ENCODE data around the gene F13A1. TPM values are rescaled to one million over a fixed set of nuclear protein-coding genes. Genes with fewer than 3 reads are reported as not detected.

The F13A1 gene
- total RNA-seq, 1 donor from 2014 or later, result 160 TPM

DNA sequence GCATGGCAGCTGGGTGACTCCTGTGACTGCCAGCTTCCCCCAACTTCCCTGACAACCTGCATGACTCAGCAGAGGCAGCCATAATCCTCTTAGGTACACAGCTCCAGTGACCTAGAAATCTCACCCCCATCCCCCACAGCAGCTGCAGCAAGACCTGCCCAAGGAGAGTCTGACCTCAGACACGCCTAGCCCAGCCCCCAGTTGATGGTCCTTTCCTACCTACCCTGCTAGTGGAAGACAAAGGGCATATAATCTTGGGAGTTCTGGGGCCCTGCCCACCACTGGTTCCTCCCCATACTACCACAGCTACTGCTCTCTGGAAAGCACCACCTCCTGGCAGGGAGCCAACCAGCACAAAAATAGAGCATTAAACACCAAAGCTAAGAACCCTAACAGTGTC is 90.2 kb downstream of the F13A1 start:
- H3K27ac ChIP-seq (ENCODE audit: low read depth, low read length), result no peak overlapping the region
- peaks cover 0 to 3% (median 0%) of the 10 kb centered on the region in 3 donors for H3K9me3 ChIP-seq (ENCODE audit: control insufficient read depth in 3 of 3, low read length in 3 of 3)
- no peaks in the 10 kb centered on the region for H3K27me3 ChIP-seq (ENCODE audit: control insufficient read depth in 3 of 3, insufficient read depth in 3 of 3, low read length in 3 of 3)
- no peaks in the 10 kb centered on the region for H3K4me1 ChIP-seq (ENCODE audit: control insufficient read depth in 3 of 3, insufficient read depth in 3 of 3, low read length in 3 of 3)
- no peak overlapping the region for H3K9ac ChIP-seq (ENCODE audit: low read depth in 1 of 3, low read length in 3 of 3)
- H3K4me3 ChIP-seq (ENCODE audit: low read length in 3 of 3), result no peak overlapping the region
- no peaks in the 10 kb centered on the region for H3K36me3 ChIP-seq (ENCODE audit: control insufficient read depth in 3 of 3, insufficient read depth in 3 of 3, low read length in 3 of 3)

DNA sequence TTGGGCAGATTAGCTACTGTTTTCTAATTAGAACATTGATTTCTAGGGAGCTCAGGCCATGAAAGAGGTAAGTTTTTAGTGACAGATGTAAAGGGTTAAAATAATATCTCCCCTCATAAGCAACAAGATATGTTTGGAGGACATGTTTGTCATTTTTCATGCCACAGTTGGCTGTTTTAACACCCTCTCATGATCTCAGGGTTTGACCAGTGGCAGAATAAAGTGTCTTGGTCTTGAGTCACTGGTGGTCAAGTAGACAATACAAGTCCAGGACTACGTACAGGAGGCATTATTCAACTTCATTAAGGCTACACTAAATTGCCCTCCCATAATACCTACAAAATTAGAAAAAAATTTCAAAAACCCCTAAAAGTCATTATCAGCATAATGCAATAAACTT is 92.6 kb downstream of the F13A1 start:
- H3K27ac ChIP-seq (ENCODE audit: low read depth, low read length), result no peak overlapping the region
- H3K36me3 ChIP-seq (ENCODE audit: control insufficient read depth in 3 of 3, insufficient read depth in 3 of 3, low read length in 3 of 3), result no peaks in the 10 kb centered on the region
- no peaks in the 10 kb centered on the region for H3K27me3 ChIP-seq (ENCODE audit: control insufficient read depth in 3 of 3, insufficient read depth in 3 of 3, low read length in 3 of 3)
- H3K4me1 ChIP-seq (ENCODE audit: control insufficient read depth in 3 of 3, insufficient read depth in 3 of 3, low read length in 3 of 3), result no peaks in the 10 kb centered on the region
- H3K4me3 ChIP-seq (ENCODE audit: low read length in 3 of 3), result no peak overlapping the region
- H3K9me3 ChIP-seq (ENCODE audit: control insufficient read depth in 3 of 3, low read length in 3 of 3), result no peaks in the 10 kb centered on the region
- H3K9ac ChIP-seq (ENCODE audit: low read depth in 1 of 3, low read length in 3 of 3), result no peak overlapping the region

DNA sequence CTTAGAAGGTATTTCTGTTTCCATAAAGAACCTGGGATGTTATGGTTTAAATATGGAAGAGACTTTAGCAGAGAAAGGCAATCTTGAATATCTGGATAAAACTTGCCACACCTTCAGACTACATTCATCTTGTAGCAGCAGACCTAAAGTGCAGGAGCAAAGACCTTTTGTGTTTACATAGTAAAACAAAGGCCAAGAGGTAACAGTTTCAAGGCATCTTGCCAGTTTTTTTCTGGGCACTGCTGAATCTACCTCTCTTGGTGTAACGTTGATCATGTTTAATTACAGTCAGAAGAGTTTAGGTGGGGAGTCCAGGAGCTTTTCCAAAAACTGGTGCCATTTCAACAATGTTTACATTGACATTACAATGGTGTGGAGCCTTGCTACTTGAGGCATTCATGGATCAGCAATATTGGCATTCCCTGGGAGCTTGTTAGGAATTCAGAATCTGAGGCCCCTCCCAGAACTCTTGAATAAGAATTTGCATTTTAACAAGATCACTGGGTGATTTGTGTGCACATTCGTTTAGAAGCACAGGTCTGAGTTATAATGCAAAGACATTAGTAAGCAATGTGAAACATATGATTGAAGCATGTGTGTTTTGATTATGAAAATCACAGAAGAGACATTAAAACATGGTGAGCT is 94.5 kb downstream of the F13A1 start:
- Histone ChIP-seq H3K36me3 (ENCODE audit: control insufficient read depth in 3 of 3, insufficient read depth in 3 of 3, low read length in 3 of 3) (no peaks in the 10 kb centered on the region), H3K4me1 (ENCODE audit: control insufficient read depth in 3 of 3, insufficient read depth in 3 of 3, low read length in 3 of 3) (no peaks in the 10 kb centered on the region), H3K4me3 (ENCODE audit: low read length in 3 of 3) (no peak overlapping the region), H3K9me3 (ENCODE audit: control insufficient read depth in 3 of 3, low read length in 3 of 3) (no peaks in the 10 kb centered on the region), H3K27ac (ENCODE audit: low read depth, low read length) (no peak overlapping the region), H3K9ac (ENCODE audit: low read depth in 1 of 3, low read length in 3 of 3) (no peak overlapping the region), H3K27me3 (ENCODE audit: control insufficient read depth in 3 of 3, insufficient read depth in 3 of 3, low read length in 3 of 3) (no peaks in the 10 kb centered on the region)

DNA sequence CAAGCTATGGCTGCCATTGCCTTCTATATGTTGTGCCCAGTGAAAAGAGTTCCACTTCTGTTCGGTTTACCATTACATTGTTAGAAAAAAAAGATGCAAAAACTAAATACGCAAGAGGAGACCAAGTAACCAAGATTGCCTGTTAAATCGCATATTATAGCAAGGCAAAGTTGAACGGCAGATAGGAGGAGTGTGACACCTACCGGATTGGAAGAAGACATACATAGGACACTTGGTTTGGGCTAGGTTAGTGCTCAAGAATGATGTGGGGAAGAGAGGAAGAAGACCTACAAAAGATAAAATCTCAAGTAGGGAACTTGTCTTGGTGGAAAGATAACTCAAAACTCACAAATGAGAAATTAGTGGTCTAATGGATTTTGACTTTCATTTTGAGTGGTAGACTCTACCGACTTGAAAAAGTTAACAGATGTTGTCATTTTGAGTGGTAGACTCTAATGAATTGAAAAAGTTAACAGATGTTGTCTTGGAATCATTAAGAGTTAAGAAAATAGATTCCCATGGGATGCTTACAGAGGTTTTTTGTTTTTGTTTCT is 95.5 kb downstream of the F13A1 start:
- Histone ChIP-seq H3K9me3 (ENCODE audit: control insufficient read depth in 3 of 3, low read length in 3 of 3) (no peaks in the 10 kb centered on the region), H3K9ac (ENCODE audit: low read depth in 1 of 3, low read length in 3 of 3) (no peak overlapping the region), H3K36me3 (ENCODE audit: control insufficient read depth in 3 of 3, insufficient read depth in 3 of 3, low read length in 3 of 3) (no peaks in the 10 kb centered on the region), H3K27me3 (ENCODE audit: control insufficient read depth in 3 of 3, insufficient read depth in 3 of 3, low read length in 3 of 3) (no peaks in the 10 kb centered on the region), H3K27ac (ENCODE audit: low read depth, low read length) (no peak overlapping the region), H3K4me3 (ENCODE audit: low read length in 3 of 3) (no peak overlapping the region), H3K4me1 (ENCODE audit: control insufficient read depth in 3 of 3, insufficient read depth in 3 of 3, low read length in 3 of 3) (no peaks in the 10 kb centered on the region)

DNA sequence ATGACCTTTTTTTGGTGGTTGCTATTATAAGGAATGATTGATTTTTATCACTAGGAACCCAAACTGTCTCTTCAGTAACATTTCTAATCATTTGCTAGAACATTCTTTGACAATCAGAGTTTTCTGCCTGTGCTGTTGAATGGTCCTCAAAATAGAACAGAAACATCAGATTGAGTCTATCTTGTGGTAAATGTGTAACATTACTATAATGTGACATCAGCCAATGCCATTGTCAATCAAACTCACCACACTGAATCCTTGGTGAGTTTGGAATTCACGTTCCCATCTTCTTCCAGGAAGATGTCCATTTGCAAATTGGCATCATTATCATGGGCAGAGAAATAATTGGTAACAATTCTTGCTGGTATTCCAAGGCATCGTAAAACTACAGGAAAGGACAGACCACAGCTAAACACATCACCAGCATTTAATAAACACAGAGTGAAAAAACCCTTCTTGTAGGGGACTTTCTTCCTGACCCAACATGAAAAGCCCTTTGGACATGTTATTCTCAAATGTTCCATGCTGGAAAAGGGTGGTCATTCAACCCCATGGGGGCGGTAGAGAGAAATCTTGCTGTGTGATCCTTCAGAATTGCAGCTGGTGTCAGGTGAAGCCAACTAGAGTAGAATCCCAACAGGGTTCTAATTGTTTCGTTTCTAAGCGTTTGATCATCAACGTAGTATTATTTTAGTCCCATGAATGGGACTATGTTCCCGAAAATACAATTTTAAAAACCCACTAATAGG is 98.5 kb downstream of the F13A1 start:
- Histone ChIP-seq H3K27ac (ENCODE audit: low read depth, low read length) (no peak overlapping the region), H3K9me3 (ENCODE audit: control insufficient read depth in 3 of 3, low read length in 3 of 3) (no peaks in the 10 kb centered on the region), H3K4me3 (ENCODE audit: low read length in 3 of 3) (no peak overlapping the region), H3K9ac (ENCODE audit: low read depth in 1 of 3, low read length in 3 of 3) (no peak overlapping the region), H3K36me3 (ENCODE audit: control insufficient read depth in 3 of 3, insufficient read depth in 3 of 3, low read length in 3 of 3) (no peaks in the 10 kb centered on the region), H3K27me3 (ENCODE audit: control insufficient read depth in 3 of 3, insufficient read depth in 3 of 3, low read length in 3 of 3) (no peaks in the 10 kb centered on the region), H3K4me1 (ENCODE audit: control insufficient read depth in 3 of 3, insufficient read depth in 3 of 3, low read length in 3 of 3) (peaks cover 0 to 4% (median 0%) of the 10 kb centered on the region in 3 donors)

DNA sequence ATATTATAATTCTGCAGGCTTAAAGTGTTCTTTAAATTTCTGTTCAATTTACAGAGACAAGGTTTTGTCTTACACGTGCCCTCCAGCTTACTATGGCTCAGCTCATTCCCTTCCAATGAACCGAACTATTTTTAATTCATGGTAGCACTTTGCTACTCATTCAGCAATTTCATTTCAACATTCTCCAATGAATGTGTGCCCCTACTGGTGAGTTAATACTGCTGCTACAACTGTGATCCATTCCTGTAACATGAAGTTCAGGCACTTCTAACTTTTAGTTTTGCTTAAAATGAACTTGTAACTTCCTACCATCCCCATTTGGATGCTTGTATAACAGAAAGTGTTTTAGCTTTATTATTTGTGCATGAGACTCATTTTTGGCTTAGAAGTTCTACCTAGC is 99.7 kb downstream of the F13A1 start:
- no peaks in the 10 kb centered on the region for H3K36me3 ChIP-seq (ENCODE audit: control insufficient read depth in 3 of 3, insufficient read depth in 3 of 3, low read length in 3 of 3)
- H3K9me3 ChIP-seq (ENCODE audit: control insufficient read depth in 3 of 3, low read length in 3 of 3), result no peaks in the 10 kb centered on the region
- H3K27ac ChIP-seq (ENCODE audit: low read depth, low read length), result no peak overlapping the region
- peaks cover 0 to 4% (median 0%) of the 10 kb centered on the region in 3 donors for H3K4me1 ChIP-seq (ENCODE audit: control insufficient read depth in 3 of 3, insufficient read depth in 3 of 3, low read length in 3 of 3)
- no peak overlapping the region for H3K4me3 ChIP-seq (ENCODE audit: low read length in 3 of 3)
- H3K9ac ChIP-seq (ENCODE audit: low read depth in 1 of 3, low read length in 3 of 3), result no peak overlapping the region
- H3K27me3 ChIP-seq (ENCODE audit: control insufficient read depth in 3 of 3, insufficient read depth in 3 of 3, low read length in 3 of 3), result no peaks in the 10 kb centered on the region

DNA sequence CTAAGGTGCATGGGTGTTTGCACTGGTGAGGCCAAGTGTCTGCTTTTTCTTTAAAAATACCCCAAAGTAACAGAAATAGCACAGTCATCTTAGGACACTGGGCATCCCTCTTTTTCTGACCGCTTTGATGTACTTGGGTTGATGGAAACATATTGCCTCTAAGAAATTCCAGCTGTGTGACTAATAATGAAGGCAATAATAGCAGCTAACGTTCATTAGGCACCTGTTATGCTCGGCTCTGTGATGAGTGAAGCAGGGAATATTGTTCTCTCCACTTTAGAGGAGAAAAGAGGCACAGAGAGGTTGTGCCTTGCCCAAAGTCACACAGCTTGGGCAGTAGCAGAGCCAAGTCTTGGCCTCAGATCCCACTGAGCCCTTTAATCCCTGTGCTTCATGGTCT is 100.7 kb downstream of the F13A1 start:
- Histone ChIP-seq H3K36me3 (ENCODE audit: control insufficient read depth in 3 of 3, insufficient read depth in 3 of 3, low read length in 3 of 3) (no peaks in the 10 kb centered on the region), H3K27ac (ENCODE audit: low read depth, low read length) (no peak overlapping the region), H3K4me3 (ENCODE audit: low read length in 3 of 3) (no peak overlapping the region), H3K4me1 (ENCODE audit: control insufficient read depth in 3 of 3, insufficient read depth in 3 of 3, low read length in 3 of 3) (peaks cover 0 to 4% (median 0%) of the 10 kb centered on the region in 3 donors), H3K27me3 (ENCODE audit: control insufficient read depth in 3 of 3, insufficient read depth in 3 of 3, low read length in 3 of 3) (no peaks in the 10 kb centered on the region), H3K9me3 (ENCODE audit: control insufficient read depth in 3 of 3, low read length in 3 of 3) (no peaks in the 10 kb centered on the region), H3K9ac (ENCODE audit: low read depth in 1 of 3, low read length in 3 of 3) (no peak overlapping the region)

DNA sequence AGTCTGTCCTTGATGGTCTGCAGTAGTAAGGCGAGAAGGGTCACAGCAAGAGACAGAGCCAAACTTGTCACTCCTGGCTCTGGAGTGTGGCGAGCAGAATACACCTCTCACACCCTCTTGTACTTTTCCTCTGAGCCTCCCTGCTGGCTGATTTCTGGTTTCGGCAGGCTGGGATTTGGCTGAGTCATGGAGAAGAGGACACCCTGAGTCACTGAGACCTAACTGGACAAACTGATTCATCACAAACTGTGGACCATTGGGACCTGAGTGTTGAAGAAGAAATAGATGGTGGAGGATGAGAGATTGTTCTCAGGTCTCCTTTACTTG is 101.7 kb downstream of the F13A1 start:
- H3K36me3 ChIP-seq (ENCODE audit: control insufficient read depth in 3 of 3, insufficient read depth in 3 of 3, low read length in 3 of 3), result no peaks in the 10 kb centered on the region
- no peak overlapping the region for H3K4me3 ChIP-seq (ENCODE audit: low read length in 3 of 3)
- no peak overlapping the region for H3K9ac ChIP-seq (ENCODE audit: low read depth in 1 of 3, low read length in 3 of 3)
- no peaks in the 10 kb centered on the region for H3K27me3 ChIP-seq (ENCODE audit: control insufficient read depth in 3 of 3, insufficient read depth in 3 of 3, low read length in 3 of 3)
- H3K4me1 ChIP-seq (ENCODE audit: control insufficient read depth in 3 of 3, insufficient read depth in 3 of 3, low read length in 3 of 3), result peaks cover 0 to 4% (median 0%) of the 10 kb centered on the region in 3 donors
- H3K27ac ChIP-seq (ENCODE audit: low read depth, low read length), result no peak overlapping the region
- no peaks in the 10 kb centered on the region for H3K9me3 ChIP-seq (ENCODE audit: control insufficient read depth in 3 of 3, low read length in 3 of 3)

DNA sequence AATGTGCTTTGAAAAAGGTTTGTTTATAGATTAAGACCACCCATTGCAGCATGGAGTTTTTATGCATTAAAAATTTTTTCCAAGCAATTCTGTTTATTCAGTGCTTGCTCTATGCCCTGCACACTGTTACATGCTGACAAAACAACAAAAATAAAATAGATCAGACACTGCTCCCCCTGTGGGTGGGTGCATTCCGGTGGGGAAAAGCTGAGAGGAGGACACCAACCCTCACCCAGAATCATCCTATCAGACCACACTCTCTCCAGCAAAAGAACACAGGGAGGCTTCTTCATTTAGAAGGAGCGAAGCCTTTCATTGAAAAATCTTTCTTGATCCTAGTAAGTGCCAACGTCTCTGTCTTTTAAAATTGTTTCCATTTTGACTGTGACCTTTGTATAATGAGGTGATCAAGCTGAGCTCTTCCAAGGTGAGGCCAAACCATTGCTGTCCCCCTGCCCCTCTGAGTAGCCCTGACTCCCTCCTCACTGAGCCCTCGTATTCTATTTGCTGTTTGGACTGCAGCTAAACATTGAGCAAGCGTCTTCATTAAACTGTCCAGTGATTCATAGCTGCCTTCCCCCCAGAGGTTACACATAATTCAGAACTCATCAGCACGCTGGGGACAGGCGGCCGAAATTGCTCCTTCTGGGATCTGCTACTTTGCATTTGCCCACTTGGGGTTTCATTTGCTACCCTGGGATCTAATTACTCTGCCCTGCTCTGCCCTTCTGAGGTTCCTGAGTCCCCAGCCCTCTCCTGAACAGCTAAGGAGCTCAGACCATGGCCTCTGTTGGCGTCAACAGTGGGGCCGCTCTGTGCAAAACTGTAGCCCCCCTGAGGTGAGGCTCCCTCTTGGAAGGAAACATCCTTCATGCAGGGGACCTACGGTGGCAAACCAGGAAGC is 102.4 kb downstream of the F13A1 start:
- no peak overlapping the region for H3K9ac ChIP-seq (ENCODE audit: low read depth in 1 of 3, low read length in 3 of 3)
- H3K9me3 ChIP-seq (ENCODE audit: control insufficient read depth in 3 of 3, low read length in 3 of 3), result no peaks in the 10 kb centered on the region
- no peak overlapping the region for H3K4me3 ChIP-seq (ENCODE audit: low read length in 3 of 3)
- H3K36me3 ChIP-seq (ENCODE audit: control insufficient read depth in 3 of 3, insufficient read depth in 3 of 3, low read length in 3 of 3), result no peaks in the 10 kb centered on the region
- H3K27ac ChIP-seq (ENCODE audit: low read depth, low read length), result no peak overlapping the region
- peaks cover 0 to 4% (median 0%) of the 10 kb centered on the region in 3 donors for H3K4me1 ChIP-seq (ENCODE audit: control insufficient read depth in 3 of 3, insufficient read depth in 3 of 3, low read length in 3 of 3)
- H3K27me3 ChIP-seq (ENCODE audit: control insufficient read depth in 3 of 3, insufficient read depth in 3 of 3, low read length in 3 of 3), result no peaks in the 10 kb centered on the region
